HUES48 (cell line): ENCODE data around the gene ZCCHC14.

ENCODE experiments used
- H3K27ac ChIP-seq: one replicate; pipeline ENCODE4 v1.7.0; 2013; ENCODE audit warnings: low read depth, low read length, inconsistent platforms
- H3K27me3 ChIP-seq: 2 replicates; pipeline ENCODE4 v1.6.1; 2013; ENCODE audit warnings: mild to moderate bottlenecking, low read length; ENCODE audit not compliant: control insufficient read depth, insufficient read depth
- H3K36me3 ChIP-seq: 2 replicates; pipeline ENCODE4 v1.6.1; 2013; ENCODE audit warnings: low read length; ENCODE audit not compliant: control insufficient read depth, insufficient read depth
- H3K4me1 ChIP-seq: 2 replicates; pipeline ENCODE4 v1.6.1; 2013; ENCODE audit warnings: mild to moderate bottlenecking, low read length; ENCODE audit not compliant: control insufficient read depth, insufficient read depth
- H3K4me3 ChIP-seq: 2 replicates; pipeline ENCODE4 v1.5.1; 2013; ENCODE audit warnings: mild to moderate bottlenecking, low read depth, low read length
- H3K9ac ChIP-seq: 2 replicates; pipeline ENCODE4 v1.6.1; 2013; ENCODE audit warnings: mild to moderate bottlenecking, low read depth, low read length, moderate library complexity
- H3K9me3 ChIP-seq: 2 replicates; pipeline ENCODE4 v1.6.1; 2013; ENCODE audit warnings: low read length; ENCODE audit not compliant: control insufficient read depth, insufficient read depth

ZCCHC14 gene

DNA sequence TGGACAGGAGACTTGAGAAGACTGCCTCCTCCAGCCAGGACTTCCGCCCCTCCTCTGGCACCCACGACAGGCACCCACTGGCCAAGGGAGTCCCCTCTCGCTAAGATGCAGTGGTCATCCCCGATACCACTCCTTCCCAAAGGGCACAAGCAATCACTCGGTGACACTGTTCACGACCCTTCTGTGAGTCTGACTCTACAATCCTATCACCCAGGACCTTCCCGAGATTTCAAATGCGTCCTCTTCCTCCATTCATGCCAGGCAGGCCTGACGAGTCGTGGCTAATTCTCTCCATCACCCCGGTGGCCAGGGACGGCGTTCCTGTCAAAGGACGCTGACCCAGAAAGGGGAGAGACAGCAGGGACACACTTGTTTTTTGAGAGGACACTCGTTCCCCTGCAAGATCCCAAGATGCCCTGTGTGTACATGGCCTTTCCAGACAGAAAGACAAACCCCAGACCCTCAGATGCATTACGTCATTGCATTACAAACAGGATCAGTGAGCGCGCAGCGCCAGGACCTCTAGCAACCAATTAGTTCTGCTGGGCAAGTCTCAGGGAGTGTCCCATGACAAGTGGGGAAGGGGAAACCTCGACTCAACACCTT lies 121.5 kb downstream of the ZCCHC14 start:
- H3K27me3 ChIP-seq, result no peaks in the 10 kb centered on the region
- no peak overlapping the region for H3K27ac ChIP-seq
- H3K9ac ChIP-seq, result no peak overlapping the region
- no peaks in the 10 kb centered on the region for H3K4me1 ChIP-seq
- H3K36me3 ChIP-seq, result no peaks in the 10 kb centered on the region
- H3K9me3 ChIP-seq, result no peaks in the 10 kb centered on the region
- H3K4me3 ChIP-seq, result no peak overlapping the region

DNA sequence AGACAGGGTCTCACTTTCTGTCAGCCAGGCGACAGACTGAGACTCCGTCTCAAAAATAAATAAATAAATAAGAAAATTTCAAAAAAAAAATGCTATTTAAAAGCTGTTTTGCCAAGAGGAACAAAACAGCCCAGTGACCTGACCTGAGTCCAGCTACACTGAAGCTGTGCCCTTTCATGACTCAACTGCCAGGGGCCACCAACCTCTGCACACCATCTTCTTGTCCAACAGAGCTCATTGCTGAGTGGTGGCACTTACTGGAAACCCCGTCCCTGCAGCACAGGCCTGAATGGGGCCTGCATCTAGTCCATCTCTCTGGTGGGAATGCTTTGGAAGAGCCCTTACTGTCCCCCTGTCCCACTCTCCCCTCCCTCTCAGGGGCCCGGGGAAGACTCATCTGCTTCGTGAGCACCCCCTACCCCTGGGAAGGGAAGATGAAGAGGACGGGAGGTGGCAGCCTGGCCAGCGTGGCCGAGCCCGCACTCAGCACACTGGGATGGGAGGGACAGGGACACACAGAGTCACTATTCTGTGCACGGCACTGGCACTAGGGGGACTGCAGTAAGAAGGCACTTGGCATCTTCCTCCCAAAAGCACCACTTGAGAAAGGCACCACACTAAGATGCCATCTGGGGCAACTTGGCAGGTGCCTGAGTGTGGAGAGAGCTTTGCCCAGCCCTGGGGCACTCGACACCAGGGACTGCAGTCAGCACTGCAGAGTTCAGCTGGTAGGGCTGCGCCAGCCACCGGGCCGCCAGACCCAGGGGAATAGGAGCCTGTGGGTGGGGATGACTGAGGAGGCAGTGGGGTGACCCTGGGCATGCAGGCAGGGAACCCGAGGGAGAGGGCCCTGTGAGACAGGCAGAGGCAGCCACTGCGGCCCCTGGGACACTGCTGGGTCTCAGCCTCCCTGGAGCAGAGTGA lies 122.8 kb downstream of the ZCCHC14 start:
- no peaks in the 10 kb centered on the region for H3K4me1 ChIP-seq
- H3K4me3 ChIP-seq, result no peak overlapping the region
- no peaks in the 10 kb centered on the region for H3K9me3 ChIP-seq
- H3K36me3 ChIP-seq, result no peaks in the 10 kb centered on the region
- no peak overlapping the region for H3K9ac ChIP-seq
- no peak overlapping the region for H3K27ac ChIP-seq
- H3K27me3 ChIP-seq, result no peaks in the 10 kb centered on the region

DNA sequence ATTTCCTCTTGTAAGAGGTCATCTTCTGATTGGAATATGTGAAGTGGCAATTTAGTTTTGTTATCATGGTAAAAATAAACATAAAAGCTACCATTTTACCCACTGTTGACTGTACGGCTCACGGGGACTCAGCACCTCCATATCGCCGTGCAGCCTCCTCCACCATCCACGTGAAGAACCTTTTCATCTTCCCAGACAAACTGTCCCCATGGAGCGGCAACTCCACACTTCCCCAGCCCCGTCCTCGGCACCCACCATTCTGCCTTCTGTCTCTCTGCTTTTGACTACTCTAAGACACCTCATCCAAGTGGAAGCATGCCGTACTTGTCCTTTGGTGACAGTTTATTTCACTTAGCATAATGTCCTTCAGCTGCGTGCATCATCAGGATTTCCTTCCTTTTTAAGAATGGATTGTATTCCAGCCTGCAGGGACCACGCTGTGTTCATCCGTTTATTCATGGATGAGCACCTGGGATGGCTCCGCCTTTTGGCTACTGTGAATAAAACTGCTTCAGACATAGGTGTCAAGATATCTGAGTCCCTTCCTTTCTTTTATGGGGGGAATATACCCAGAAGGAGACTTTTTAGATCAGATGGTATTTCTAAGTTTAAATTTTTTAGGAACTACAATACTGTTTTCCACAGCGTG lies 123.6 kb downstream of the ZCCHC14 start:
- Histone ChIP-seq H3K27me3 (no peaks in the 10 kb centered on the region), H3K36me3 (no peaks in the 10 kb centered on the region)

DNA sequence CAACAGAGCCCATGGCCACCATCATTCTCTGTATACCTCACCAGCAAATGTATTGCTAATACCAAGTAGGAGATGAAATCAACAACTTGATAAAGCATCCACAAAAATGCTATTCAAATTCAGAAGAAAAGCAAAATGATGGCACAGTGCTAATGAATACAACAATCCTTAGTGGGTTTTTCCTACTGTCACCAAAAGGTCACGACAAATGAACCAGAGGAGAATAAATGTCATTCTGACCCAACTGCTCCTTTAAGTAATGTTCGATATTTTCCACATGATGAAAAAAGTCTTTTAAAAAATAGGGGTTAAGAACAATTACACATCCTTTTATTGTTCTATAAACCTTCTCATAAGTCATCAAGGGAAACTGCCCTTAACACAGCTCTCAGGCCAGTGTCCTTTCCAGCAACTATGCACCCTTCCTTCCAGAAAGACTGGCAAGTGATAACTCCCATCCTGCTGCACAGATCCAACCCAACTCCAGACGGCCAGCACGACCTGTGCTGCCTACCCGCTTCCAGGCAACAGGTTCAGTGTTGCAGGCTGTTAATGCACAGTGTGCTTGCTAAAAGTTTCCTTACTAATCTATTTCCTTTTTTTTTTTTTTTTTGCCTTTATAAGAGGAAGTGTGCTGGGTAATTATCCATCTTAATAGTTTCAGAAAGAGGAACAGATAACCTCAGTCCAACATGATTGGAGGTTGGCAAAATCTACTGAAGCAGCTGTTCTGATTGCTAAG lies 124.6 kb downstream of the ZCCHC14 start:
- H3K4me1 ChIP-seq, result no peaks in the 10 kb centered on the region
- H3K27ac ChIP-seq, result no peak overlapping the region
- no peaks in the 10 kb centered on the region for H3K9me3 ChIP-seq
- H3K27me3 ChIP-seq, result no peaks in the 10 kb centered on the region
- H3K36me3 ChIP-seq, result no peaks in the 10 kb centered on the region
- no peak overlapping the region for H3K4me3 ChIP-seq
- H3K9ac ChIP-seq, result no peak overlapping the region

More for the DNA sequence above, 123.6 kb downstream of the ZCCHC14 start:
- H3K27ac ChIP-seq, result no peak overlapping the region
- no peak overlapping the region for H3K4me3 ChIP-seq
- no peaks in the 10 kb centered on the region for H3K4me1 ChIP-seq
- H3K9ac ChIP-seq, result no peak overlapping the region
- H3K9me3 ChIP-seq, result no peaks in the 10 kb centered on the region

DNA sequence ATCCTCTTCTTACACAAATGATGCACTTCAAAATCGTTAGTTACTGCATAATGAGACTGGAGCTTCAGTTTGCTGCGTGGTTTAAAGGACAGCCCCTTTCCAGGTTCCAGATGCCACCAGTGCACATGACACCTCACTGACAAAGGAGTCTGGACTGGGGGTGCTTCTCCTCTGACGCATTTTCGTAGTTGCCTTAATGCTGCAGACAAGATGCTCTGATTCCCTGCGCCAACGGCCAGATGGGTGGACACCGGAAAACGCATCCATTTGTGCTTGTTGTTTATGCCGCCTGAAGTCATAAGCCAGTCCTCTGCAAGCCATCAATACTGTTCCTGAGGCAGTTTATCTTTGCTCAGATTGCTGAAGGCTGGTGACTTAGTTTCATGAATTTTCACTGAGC lies 125.3 kb downstream of the ZCCHC14 start:
- Histone ChIP-seq H3K36me3 (0 out of 2 replicates have a peak, but pooled peaks cover 3% of the 10 kb centered on the region), H3K9me3 (no peaks in the 10 kb centered on the region), H3K4me3 (no peak overlapping the region), H3K4me1 (no peaks in the 10 kb centered on the region), H3K27me3 (no peaks in the 10 kb centered on the region), H3K9ac (no peak overlapping the region), H3K27ac (no peak overlapping the region)

DNA sequence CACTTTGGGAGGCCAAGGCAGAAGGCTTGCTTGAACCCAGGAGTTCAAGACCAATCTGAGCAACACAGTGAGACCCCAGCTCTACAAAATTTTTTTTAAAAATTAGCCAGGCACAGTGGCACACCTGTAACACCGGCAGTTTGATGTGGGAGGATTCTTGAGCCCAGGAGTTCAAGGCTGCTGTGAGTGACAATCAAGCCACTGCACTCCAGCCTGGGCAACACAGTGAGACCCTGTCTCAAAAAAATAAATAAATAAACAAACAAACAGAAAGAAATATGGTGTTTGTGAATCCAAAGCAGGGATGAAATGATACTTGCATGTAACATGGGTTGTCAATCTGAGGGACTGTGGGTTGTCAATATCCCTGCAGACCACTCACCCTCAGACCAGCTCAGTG lies 125.9 kb downstream of the ZCCHC14 start:
- Histone ChIP-seq H3K4me1 (no peaks in the 10 kb centered on the region), H3K27me3 (no peaks in the 10 kb centered on the region), H3K36me3 (0 out of 2 replicates have a peak, but pooled peaks cover 3% of the 10 kb centered on the region), H3K9ac (no peak overlapping the region), H3K4me3 (no peak overlapping the region), H3K27ac (no peak overlapping the region), H3K9me3 (no peaks in the 10 kb centered on the region)

DNA sequence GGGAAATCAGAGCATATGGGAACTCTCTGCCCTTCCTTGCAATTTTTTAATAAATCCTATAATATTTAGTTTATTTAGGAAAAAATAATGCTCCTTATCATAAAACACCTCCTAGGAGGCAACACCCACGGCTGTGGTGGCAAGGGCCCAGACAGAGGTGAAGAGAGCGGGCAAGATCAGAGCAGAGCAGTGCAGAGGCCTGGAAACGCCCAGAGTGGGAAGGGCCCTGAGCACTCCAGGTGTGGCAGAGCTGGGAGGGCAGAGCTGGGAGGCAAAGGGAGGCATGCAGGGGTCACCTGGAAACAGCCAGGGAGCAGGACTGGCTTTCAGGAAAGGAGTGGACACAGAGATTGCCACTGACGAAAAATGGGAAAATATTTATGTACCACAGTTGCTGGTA lies 126.5 kb downstream of the ZCCHC14 start:
- Histone ChIP-seq H3K4me3 (no peak overlapping the region), H3K36me3 (0 out of 2 replicates have a peak, but pooled peaks cover 8% of the 10 kb centered on the region), H3K9ac (no peak overlapping the region), H3K9me3 (no peaks in the 10 kb centered on the region), H3K27me3 (no peaks in the 10 kb centered on the region), H3K4me1 (no peaks in the 10 kb centered on the region), H3K27ac (no peak overlapping the region)

DNA sequence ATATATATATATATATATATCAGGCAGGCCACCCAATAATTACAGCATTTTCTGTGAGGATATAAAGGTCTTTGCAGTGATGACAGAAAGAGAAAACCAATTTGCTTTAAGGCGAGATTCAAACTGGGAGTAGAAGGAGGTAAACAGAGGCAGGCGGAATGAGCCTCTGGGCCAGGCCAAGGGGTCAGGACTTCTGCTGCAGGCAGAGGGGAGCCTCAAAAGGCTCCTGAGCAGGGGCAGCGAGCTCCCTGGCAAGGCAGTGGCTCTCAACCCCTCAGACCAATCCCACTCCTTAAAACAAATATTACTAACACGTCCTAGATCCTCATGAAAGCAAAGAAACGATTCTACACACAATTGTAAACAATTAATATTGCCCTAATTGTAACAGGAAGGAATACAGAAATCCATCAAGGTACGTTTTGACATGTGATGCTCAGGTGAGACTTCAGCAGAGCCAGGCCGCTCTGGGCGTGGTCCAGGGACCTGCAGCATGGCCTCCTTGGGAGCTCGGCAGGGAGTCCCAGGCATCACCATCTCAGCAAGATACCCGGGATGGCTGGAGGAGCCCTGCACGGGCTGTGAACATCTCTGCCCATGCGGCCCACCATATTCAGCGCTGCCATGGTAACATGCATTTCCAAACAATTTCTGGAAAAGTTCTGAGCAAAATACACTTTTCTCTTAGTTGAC lies 127.7 kb downstream of the ZCCHC14 start:
- Histone ChIP-seq H3K27ac (no peak overlapping the region), H3K36me3 (peaks cover 10% of the 10 kb centered on the region; the same call in 1 of the 2 replicates), H3K9me3 (no peaks in the 10 kb centered on the region), H3K4me3 (no peak overlapping the region), H3K9ac (no peak overlapping the region), H3K4me1 (no peaks in the 10 kb centered on the region), H3K27me3 (no peaks in the 10 kb centered on the region)

DNA sequence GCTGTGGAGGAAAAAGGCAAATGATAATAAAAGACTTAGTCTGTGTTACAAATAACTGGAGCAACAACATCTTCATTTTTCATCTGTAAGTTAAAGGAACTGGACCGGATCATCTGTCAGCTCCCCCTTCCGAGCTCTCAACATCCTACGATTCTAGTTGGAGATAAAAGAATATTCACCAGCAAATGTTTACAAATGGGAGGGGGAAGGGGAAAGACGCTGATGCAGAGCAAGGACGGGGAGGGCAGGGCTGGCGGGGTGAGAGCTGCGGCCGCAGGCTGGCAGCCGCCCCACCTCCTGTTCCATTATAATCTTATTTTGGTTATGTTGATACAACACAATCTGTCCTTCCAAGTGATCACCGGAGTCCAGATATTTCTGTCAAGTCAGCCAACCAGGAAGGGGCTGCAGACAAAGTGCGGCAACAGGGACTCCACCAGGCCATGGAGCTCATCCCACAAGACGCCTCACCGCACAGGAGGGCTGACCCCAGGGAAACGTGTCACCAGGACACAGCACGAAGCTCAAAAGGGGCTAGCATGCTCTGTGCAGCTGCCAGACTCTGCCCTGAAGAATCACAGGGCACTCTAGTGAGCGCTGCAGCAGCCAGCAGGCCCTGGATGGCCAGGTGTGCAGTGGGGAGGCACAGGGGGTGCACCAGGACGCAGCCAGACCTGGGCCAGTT lies 128.9 kb downstream of the ZCCHC14 start:
- Histone ChIP-seq H3K9ac (no peak overlapping the region), H3K27ac (no peak overlapping the region), H3K9me3 (no peaks in the 10 kb centered on the region), H3K4me1 (no peaks in the 10 kb centered on the region), H3K36me3 (peaks cover 22% of the 10 kb centered on the region), H3K4me3 (no peak overlapping the region), H3K27me3 (no peaks in the 10 kb centered on the region)
